GM12865 (cell line): ENCODE measurements around the gene CCDC3.
"Not testable (repeated sequence)": the region's sequence is repeated elsewhere in the genome, so short reads cannot be mapped to it uniquely, and the experiment has no call there.

Experiments
- DNase-seq: peaks from one replicate; pipeline ENCODE4 v3.0.0; 2010; ENCODE audit warnings: low read depth
- H3K4me3 ChIP-seq: 2 replicates; pipeline ENCODE4 v1.5.1; 2011; ENCODE audit warnings: mild to moderate bottlenecking, low read depth, low read length, control low read depth
- TF ChIP-seq, protein P1 (sequence below): IDR thresholded peaks from 2 replicates; pipeline ENCODE4 v1.5.1; 2011; ENCODE audit warnings: low read length, control low read depth, low read depth, inconsistent platforms; ENCODE audit not compliant: insufficient read depth; ENCODE audit errors: missing control alignments

CCDC3 gene

GRCh38 chr10:12874501-12874900 is 127.0 kb downstream of the CCDC3 start:
- no peak overlapping the region for H3K4me3 ChIP-seq
- TF ChIP-seq, protein P1, sequence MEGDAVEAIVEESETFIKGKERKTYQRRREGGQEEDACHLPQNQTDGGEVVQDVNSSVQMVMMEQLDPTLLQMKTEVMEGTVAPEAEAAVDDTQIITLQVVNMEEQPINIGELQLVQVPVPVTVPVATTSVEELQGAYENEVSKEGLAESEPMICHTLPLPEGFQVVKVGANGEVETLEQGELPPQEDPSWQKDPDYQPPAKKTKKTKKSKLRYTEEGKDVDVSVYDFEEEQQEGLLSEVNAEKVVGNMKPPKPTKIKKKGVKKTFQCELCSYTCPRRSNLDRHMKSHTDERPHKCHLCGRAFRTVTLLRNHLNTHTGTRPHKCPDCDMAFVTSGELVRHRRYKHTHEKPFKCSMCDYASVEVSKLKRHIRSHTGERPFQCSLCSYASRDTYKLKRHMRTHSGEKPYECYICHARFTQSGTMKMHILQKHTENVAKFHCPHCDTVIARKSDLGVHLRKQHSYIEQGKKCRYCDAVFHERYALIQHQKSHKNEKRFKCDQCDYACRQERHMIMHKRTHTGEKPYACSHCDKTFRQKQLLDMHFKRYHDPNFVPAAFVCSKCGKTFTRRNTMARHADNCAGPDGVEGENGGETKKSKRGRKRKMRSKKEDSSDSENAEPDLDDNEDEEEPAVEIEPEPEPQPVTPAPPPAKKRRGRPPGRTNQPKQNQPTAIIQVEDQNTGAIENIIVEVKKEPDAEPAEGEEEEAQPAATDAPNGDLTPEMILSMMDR, result no peak
- no peak for DNase-seq

DNA sequence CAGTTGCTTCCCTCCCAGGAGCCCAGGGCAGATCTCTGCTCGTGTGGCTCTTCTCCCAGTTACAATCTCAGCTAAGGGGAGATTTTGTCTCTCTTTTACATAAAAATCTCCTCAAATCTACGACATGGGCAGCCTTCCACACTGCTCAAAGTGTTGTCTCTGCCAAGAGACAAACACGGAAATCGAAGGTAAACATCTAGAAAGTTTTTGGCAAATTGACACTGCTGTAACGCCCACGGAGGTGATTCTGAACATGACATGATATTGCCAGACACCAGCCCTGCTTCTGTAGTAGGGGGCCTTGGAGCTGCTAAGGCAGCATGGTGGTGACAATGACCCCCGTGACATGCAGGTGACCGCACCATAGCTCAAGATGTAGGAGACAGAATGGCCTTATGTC is 128.3 kb downstream of the CCDC3 start:
- H3K4me3 ChIP-seq, result no peak overlapping the region
- TF ChIP-seq, protein P1, result no peak
- DNase-seq, result no peak

DNA sequence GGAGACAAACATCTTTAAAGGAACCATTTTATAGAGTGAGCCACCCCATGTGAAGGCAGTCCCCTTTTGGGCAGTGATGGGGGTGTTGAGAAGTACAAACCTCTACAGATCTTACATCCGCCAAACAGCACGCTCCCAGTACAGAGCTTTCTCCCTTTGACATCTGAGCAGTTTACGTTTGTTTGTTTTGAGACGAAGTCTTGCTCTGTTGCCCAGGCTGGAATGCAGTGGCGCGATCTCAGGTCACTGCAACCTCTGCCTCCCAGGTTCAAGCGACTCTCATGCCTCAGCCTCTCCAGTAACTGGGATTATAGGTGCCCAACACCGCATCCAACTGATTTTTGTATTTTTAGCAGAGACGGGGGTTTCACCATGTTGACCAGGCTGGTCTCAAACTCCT is 128.9 kb downstream of the CCDC3 start:
- DNase-seq, result no peak
- TF ChIP-seq, protein P1, result no peak
- no peak overlapping the region for H3K4me3 ChIP-seq

DNA sequence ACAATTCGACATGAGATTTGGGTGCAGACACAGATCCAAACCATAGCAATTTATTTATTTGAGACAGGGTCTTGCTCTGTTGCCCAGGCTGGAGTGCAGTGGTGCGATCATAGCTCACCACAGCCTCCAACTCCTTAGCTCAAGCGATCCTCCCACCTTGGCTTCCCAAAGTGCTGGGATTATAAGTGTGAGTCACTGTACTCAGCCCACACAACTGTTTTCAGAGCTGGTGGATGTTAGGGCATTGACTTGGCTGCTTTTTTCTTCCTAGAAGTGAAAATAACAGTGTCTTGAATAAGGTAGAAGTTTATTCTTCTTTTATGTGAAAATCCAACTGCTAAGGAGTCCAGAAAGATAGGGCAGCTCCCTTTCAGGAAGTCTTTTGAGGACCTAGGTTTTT is 132.1 kb downstream of the CCDC3 start:
- H3K4me3 ChIP-seq, result no peak overlapping the region
- TF ChIP-seq, protein P1, result no peak
- DNase-seq, result no peak

DNA sequence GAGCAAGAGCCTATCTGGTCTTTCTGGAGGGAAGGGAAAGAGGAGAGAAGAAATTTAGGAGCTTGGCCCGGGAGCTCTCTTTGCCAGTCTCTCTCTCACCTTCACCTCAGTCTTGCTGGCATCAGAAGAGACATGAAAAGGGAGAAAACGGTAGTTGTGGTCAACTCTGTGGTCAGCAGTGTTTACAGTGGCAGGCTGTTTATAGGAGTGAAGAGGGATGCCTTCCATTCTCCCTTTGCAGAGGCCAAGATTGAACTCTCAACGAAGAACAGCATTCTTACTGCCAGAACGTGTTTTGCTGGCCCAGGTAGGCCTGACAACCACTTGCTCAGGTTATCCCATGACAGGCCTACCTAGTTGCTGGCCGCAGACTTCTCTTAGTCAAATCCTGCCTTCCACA is 133.3 kb downstream of the CCDC3 start:
- no peak for DNase-seq
- TF ChIP-seq, protein P1, result no peak
- H3K4me3 ChIP-seq, result no peak overlapping the region

GRCh38 chr10:12865515-12865914 is 136.0 kb downstream of the CCDC3 start:
- not testable (repeated sequence) for DNase-seq, H3K4me3 ChIP-seq

GRCh38 chr10:12862459-12862858 is 139.1 kb downstream of the CCDC3 start:
- TF ChIP-seq, protein P1, result no peak
- H3K4me3 ChIP-seq, result no peak overlapping the region
- no peak for DNase-seq
